ENCODE measurements around the gene OR9A2. TPM values are rescaled to one million over a fixed set of nuclear protein-coding genes. Genes with fewer than 3 reads are reported as not detected.

The OR9A2 gene
- total RNA-seq, 2 donors from 2014 or later, result not detected

DNA sequence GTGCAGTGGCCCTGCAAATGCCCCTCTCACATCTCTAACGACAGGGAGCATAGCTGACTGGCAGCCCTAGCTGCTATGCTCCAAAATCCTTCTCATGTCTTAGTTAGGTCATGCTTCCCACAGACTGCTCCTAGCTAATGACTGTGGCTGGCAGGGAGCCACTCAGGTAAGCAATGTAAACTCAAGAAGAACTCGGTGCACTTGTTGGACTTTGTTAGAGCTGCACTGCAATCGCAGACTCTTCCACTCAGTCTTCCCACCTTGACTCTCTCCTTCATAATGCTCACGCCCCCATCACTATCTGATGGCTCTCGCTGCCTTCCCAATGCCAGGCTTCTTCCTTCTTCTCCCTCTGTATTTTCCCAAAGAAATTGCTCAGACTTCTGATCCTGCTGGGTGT is 24.0 kb downstream of the OR9A2 start:
- no peak for TF ChIP-seq POLR2A (IDR thresholded peaks at IDR 0.05)
- TF ChIP-seq, protein P1, sequence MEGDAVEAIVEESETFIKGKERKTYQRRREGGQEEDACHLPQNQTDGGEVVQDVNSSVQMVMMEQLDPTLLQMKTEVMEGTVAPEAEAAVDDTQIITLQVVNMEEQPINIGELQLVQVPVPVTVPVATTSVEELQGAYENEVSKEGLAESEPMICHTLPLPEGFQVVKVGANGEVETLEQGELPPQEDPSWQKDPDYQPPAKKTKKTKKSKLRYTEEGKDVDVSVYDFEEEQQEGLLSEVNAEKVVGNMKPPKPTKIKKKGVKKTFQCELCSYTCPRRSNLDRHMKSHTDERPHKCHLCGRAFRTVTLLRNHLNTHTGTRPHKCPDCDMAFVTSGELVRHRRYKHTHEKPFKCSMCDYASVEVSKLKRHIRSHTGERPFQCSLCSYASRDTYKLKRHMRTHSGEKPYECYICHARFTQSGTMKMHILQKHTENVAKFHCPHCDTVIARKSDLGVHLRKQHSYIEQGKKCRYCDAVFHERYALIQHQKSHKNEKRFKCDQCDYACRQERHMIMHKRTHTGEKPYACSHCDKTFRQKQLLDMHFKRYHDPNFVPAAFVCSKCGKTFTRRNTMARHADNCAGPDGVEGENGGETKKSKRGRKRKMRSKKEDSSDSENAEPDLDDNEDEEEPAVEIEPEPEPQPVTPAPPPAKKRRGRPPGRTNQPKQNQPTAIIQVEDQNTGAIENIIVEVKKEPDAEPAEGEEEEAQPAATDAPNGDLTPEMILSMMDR (IDR thresholded peaks at IDR 0.05), result no peak
- Histone ChIP-seq H3K27me3 (no peaks in the 10 kb centered on the region), H3K9me3 (no peaks in the 10 kb centered on the region), H3K4me3 (no peak overlapping the region), H3K27ac (no peak overlapping the region), H3K36me3 (replicated peaks in 1 of 2; ENCODE audit: insufficient read depth in 1 of 2, low read depth in 2 of 2) (no peaks in the 10 kb centered on the region), H3K4me1 (peaks cover 6% of the 10 kb centered on the region)
- intact Hi-C loops (cut with DNase I), result no loop called here
- ATAC-seq (peak; percentile 49), DNase-seq (peak; percentile 53 to 81 (median 68))
- 42 to 43% methylated on average over 5 of the region's 5 CpGs for WGBS, 2 donors

DNA sequence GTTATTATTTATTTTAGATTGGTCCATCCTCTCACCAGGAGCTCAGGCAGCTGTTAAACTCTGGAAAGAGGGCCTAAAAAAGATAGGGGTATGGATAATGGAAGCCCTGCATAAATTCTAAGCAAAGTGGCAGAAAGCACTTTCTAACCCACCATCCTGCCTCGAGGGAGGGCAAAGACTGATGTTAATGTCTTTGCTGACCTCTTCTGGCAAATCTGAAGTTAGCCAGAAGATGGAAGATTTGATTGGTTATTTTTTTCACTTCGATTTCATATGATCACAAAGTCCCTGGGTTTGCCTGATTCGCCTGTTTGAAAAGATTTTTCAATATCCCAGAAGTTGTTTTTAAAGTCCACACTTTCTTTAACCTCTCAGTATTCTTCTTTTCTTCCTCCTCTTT is 24.8 kb downstream of the OR9A2 start:
- no peak for DNase-seq

DNA sequence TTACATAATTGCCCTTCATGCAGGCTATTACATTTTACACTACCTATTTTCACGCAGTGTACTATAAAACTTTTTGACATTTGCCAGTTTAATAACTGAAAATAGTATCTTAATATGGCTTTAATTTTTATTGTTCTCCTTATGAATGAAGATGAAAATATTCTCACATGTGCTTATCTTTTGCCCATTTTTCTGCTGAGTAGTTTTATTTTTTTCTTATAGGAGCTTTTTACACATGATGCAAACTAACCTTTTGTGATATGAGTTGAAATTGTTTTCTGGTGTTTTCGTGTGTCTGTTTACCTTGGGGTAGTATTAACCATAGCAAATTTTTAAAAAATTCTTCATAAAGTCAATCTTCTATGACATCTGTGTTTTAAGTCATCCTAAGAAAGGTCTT is 26.3 kb downstream of the OR9A2 start:
- DNase-seq (no peak), ATAC-seq (no peak)
- WGBS, 2 donors, result 94 to 95% methylated on average over 2 of the region's 2 CpGs

More for the DNA sequence above, 24.8 kb downstream of the OR9A2 start:
- Histone ChIP-seq H3K4me3 (no peak overlapping the region), H3K27me3 (no peaks in the 10 kb centered on the region), H3K4me1 (peaks cover 6% of the 10 kb centered on the region), H3K36me3 (replicated peaks in 1 of 2; ENCODE audit: insufficient read depth in 1 of 2, low read depth in 2 of 2) (no peaks in the 10 kb centered on the region), H3K9me3 (no peaks in the 10 kb centered on the region), H3K27ac (no peak overlapping the region)
- no peak for ATAC-seq
- WGBS, 2 donors, result 27 to 47% methylated on average over 3 of the region's 3 CpGs
- TF ChIP-seq POLR2A (IDR thresholded peaks at IDR 0.05), result no peak
- TF ChIP-seq, protein P1 (IDR thresholded peaks at IDR 0.05), result peak in 4 of 7 experiments; percentile 19 to 27 (median 24)
- intact Hi-C loops (cut with DNase I), result no loop called here

DNA sequence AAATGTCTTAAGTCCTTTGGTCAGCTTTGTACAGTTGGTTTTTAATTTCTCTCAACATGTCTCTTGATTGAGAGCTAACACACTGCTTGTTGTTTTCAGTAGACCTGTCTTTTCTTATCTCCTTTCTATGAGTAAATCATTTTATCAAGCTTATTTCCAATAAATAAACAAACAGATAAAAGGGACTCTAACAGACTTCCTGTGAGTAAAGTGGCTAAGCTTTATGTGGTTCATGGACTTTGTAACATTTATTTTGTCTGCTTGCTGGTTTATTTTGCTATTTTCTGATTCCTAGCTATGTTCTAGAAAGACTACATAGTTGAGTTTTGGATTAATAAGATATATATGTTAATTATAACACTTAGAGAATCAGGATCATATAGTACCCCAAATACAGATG is 27.1 kb downstream of the OR9A2 start:
- TF ChIP-seq, protein P1 (IDR thresholded peaks at IDR 0.05), result no peak
- no peak for TF ChIP-seq POLR2A (IDR thresholded peaks at IDR 0.05)
- intact Hi-C loops (cut with DNase I), result loop anchor here (10.0 kb wide), 1 partner anchor 125 kb away; no protein-coding TSS in a partner anchor
- H3K9me3 ChIP-seq, result no peaks in the 10 kb centered on the region
- no peak for ATAC-seq
- peaks cover 6% of the 10 kb centered on the region for H3K4me1 ChIP-seq
- H3K27me3 ChIP-seq, result no peaks in the 10 kb centered on the region
- H3K36me3 ChIP-seq (replicated peaks in 1 of 2; ENCODE audit: insufficient read depth in 1 of 2, low read depth in 2 of 2), result no peaks in the 10 kb centered on the region
- DNase-seq, result no peak
- peak overlapping the region in 1 of 4 donors; percentile 28 for H3K27ac ChIP-seq
- no peak overlapping the region for H3K4me3 ChIP-seq

More for the DNA sequence above, 26.3 kb downstream of the OR9A2 start:
- TF ChIP-seq, protein P1 (IDR thresholded peaks at IDR 0.05), result no peak
- TF ChIP-seq POLR2A (IDR thresholded peaks at IDR 0.05), result no peak
- Histone ChIP-seq H3K36me3 (replicated peaks in 1 of 2; ENCODE audit: insufficient read depth in 1 of 2, low read depth in 2 of 2) (no peaks in the 10 kb centered on the region), H3K27ac (no peak overlapping the region), H3K4me1 (peaks cover 6% of the 10 kb centered on the region), H3K9me3 (no peaks in the 10 kb centered on the region), H3K27me3 (no peaks in the 10 kb centered on the region), H3K4me3 (no peak overlapping the region)
- intact Hi-C loops (cut with DNase I), result no loop called here

DNA sequence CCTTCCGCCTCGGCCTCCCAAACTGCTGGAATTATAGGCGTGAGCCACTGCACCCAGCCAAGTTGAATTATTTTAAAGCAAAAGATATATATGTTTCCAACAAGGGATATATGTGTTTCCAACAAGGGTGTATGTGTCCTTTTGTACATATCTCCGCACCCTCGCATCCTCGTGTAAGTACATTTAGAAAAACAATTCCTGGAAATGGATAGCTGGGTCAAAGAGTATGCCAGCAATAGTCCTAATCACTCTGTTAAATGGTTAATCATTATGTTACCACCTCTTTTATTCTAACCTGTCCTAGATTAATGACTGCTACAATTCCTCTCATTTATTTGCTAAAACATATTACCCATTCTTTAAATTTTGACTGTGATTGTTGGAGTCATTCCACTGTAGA is 28.0 kb downstream of the OR9A2 start:
- TF ChIP-seq, protein P1 (IDR thresholded peaks at IDR 0.05), result no peak
- TF ChIP-seq POLR2A (IDR thresholded peaks at IDR 0.05), result no peak
- Histone ChIP-seq H3K27me3 (no peaks in the 10 kb centered on the region), H3K4me1 (peaks cover 6% of the 10 kb centered on the region), H3K9me3 (no peaks in the 10 kb centered on the region), H3K4me3 (no peak overlapping the region), H3K36me3 (replicated peaks in 1 of 2; ENCODE audit: insufficient read depth in 1 of 2, low read depth in 2 of 2) (no peaks in the 10 kb centered on the region), H3K27ac (peak overlapping the region in 1 of 4 donors; percentile 18)
- WGBS, 2 donors, result 66 to 76% methylated on average over 6 of the region's 6 CpGs
- no peak for DNase-seq
- no peak for ATAC-seq
- intact Hi-C loops (cut with DNase I), result loop anchor here (10.0 kb wide), 1 partner anchor 124 kb away; no protein-coding TSS in a partner anchor

Data from body of pancreas (tissue), 4 donors.